ENCODE results near the gene TPH2.
A peak's percentile ranks its signal among the peaks of the same experiment; 100 is the strongest.

TPH2 gene

DNA sequence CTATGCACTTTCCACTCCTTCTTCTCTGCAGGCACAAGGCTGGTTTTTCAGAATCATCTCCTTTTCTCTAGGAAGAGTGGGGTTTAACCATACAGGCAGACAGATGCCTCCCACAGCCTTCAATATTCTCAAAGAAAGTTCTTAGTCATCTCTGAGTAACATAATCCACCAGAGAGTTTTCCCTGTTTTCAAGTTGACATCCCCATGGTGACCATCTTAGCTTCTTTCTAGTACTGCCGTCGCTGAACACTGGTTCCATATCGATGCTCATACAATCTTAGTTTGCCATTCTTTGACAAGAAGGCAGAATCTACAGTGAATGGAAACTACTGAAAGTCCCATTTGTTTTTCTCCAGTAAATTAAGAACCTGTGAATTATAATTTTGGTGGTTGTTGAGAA, 28.6 kb downstream of the TPH2 start:
- DNase-seq: no peak

DNA sequence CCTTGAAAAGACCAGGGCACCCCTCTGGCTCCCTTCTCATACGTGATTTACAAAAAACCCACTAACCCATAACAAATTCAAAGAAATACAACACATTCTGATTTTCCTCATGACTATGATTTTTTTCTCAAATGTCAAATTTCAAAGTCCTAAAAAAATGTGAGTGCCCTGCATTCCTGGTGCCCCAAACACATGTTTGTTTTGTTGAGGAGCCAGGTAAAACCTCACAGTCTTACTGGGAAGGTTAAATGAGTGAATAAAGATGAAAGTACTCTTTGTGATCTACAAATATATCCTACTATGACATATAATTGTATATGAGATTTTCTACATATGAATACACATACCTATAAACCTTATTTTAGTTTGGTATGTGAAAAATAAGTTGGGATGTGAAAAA, 30.7 kb downstream of the TPH2 start:
- DNase-seq: no peak

DNA sequence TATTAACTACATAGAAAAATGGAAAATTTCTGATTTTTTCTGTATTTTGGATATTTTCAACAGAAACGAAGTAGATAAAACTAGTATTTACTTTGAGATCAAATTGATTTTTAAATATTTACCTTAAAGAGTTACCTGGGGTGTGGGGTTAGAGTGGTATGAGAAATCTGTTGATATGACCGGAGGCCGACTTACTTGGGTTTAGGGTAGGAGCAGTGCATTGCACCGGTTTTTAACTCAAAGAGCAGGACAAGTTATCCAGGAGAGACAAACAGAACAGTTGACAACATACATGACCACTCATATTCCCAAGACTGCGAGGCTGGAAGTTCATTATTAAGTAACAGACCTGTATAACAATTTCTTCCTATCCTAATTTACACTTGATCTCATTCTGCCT, 31.4 kb downstream of the TPH2 start:
- DNase-seq: no peak

DNA sequence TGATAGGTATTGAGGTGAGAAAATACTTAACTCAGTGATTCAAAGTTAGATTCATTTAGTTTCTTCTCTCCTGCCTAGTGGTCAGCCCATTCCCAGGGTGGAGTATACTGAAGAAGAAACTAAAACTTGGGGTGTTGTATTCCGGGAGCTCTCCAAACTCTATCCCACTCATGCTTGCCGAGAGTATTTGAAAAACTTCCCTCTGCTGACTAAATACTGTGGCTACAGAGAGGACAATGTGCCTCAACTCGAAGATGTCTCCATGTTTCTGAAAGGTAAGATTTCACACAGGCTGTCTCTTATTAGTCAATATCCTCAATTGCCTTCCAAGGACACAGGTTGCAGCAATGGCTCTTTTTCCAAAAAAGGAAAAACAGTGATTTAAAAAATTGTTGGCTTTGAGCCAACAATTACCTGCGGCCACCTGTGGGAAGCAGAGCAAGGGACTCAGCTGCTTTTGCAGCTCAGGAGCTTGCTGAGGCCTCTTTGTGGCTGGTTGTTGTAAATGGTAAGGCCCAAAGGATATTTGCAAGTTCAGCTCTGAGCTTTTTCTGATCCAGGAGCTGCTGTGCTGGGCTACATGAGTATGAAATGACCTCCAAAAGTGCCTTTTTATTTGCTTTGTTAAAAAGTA, 33.9 kb downstream of the TPH2 start:
- peak; percentile 50 for DNase-seq

DNA sequence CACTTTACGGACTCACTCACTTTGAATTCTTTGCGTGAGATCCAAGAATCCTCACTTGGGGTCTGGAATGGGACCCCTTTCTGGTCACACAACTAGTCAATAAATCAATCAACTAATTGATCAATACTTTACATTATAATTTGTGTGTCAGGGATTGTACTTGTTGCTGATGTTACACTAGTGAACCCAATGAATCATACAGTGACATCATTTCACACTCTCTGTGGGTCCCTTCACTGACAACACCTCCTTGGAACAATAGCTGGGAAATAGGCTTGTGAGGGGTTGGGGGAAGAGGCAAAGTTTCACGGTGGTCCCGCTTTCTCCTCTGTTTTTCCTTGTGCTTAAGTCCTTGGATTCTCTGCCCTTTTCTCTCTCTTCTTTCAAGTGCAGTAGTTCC, 35.0 kb downstream of the TPH2 start:
- DNase-seq: no peak

DNA sequence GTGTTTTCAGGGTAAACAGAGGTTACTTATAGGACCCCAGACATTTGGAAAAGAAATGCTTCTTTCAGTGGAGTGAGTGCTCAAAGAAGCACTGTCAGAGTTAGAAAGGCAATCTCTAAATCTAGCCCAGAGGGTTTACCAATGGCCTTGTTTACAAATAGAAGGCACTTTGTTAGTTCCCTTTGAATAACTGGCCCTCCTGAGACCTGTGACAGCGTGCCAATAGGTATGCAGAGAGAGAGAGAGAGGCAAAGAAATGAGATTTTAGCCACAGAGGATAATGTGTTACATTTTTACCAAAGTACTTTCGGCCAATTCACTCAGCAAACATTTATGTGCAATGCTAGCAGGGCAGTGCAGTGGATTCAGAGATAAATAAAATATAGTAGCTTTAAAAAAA, 41.9 kb downstream of the TPH2 start:
- no peak for DNase-seq

DNA sequence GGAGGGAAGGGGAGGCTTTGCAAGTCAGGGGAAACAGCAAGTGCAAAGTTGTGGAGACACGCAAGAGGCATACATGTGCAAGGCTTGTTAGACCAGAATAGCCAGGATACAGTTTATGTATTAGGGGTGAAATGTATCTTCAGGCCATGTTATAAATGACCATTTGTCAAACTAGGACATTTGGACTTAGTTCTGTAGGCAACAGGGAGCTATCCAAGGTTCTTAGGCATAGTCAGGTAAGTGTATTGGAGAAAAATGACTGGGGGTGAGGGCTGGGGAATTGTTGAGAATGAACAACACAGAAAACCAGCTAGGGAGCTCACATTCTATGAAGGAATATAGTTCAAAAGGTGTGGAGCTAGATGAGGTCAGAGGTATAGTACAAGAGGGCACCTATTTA, 42.5 kb downstream of the TPH2 start:
- no peak for DNase-seq

DNA sequence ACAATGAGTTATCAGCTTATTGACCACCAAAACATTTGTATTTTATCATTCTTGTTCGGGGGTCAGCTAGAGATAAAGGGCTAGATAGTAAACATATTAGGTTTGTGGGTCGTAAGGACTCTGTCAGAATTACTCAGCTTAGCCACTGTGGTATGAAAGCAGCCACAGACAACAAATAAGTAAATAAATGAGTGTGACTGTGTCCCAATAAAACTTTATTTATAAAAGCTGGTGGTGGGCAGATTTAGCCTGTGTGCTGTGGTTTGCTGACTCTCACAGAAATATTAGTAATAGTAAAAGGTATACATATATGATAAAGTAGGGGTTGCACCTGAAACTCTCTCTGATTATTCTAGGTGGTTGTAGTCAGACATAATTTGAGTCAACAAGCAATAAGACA, 56.1 kb downstream of the TPH2 start:
- DNase-seq: no peak

DNA sequence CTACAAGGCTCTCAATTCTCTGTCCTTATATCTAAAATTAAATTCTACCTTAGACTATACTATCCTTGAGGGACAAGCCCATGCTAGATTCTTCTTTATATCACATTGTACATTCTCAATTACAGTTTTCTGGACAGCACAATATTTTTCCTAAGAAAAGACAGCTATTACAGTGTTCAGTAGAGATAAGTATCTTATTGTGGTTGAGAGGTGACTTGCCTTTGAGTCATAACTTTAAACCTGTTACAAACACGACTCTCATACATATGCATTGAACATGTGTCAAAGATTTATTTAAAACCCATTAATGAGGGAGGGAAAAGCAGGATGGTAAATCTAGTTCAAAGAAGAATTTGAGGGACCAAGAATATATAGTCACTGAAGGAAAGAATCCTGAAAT, 61.1 kb downstream of the TPH2 start:
- no peak for DNase-seq

DNA sequence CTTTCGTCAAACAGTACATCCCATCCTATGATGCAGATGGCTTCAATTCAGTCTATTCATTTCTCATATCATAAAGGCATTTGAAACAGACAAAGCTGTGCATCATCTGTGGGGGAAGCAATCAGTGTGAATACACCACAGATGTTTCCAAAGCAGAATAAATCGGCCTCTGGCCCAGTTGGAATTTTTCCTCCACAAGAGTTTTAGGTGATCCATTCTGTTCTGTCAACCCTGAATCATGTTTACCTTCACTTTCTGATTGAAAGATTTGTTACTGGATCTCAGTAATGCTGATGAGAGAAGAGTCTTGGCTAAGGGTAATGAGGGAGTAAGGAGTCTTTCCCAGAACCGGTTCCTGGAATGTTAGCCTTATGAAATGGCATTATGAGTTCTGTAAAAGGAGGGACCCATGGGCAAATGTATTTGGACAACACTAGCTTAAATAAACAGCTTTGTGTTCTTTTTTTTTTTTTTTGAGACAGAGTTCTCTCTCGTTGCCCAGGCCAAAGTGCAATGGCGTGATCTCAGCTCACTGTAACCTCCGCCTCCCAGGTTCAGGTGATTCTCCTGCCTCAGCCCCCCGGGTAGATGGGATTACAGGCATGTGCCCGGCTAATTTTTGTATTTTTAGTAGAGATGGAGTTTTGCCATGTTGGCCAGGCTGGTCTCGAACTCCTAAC, 62.5 kb downstream of the TPH2 start:
- DNase-seq: no peak

DNA sequence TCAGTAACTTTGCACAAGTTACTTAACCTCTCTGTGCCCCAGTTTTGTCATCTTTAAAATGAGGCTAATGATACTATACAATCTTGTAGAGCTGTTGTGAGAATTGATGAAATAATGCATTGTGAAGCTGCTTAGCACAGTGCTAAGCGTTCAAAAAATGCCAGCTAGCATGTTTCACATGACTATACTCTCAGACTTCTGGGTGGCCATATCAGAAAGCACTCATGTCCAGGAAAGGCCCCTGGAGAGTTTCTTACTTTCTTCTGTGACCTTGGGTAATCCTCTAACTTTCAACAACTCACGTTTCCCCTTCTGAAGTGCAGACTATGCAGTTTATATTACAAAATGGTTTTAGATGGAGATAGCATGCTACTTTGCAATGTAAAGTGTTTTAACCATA, 68.1 kb downstream of the TPH2 start:
- no peak for DNase-seq

DNA sequence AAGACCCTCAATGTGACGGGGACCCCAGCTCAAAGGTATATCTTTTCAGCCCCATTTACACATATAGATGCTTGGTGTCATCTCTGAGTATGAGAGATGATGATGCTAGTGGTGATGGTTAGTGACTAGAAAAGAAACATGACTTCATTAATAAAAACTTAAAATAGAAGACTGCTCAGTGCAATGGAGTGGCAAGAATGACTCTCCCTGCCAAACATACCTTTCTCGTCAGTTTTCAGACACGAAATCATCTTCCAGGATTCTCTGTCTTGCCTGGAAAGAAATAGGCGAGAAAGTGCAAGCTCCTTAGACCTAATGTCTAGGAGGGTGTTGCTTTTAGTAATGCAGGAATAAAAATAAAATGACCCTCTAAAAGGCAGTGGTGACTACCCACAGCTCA, 71.7 kb downstream of the TPH2 start:
- no peak for DNase-seq

DNA sequence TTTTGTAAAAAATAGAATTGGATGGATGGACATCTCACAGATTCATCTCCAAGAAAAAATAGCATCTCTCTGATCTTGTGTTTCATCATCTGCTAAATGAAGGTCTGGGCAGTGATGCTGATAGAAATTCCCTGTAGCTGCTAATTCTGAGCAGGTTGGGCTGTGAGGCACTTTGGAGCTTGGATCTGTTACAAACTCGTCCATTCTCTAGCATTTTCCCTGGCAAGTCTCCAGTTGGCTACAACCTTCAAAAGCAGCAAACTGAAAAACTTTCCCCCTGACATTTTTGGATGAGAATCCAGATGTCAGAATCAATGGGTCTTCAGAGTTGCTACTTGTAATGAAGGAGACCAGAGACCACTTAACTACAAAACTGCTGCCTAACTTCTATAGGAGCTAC, 72.7 kb downstream of the TPH2 start:
- peak; percentile 8 for DNase-seq

DNA sequence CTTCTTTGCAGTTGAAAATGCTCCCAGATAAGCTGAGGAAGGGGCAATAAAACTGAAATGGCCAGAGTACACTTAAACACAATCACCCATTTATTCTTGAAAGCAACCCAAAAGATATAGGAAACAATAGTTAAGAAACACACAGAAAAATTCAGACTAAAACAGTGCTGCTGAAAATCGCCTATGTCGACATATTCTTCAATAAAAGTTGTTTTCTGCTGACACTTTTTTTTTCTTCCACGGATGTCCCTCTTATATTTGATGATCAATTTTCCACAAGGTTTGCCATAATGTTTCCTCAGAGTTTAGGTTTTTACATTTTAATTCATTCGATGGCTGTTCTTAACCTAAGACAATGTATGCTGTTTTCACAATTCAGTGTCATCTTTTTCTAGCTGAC, 74.2 kb downstream of the TPH2 start:
- no peak for DNase-seq

DNA sequence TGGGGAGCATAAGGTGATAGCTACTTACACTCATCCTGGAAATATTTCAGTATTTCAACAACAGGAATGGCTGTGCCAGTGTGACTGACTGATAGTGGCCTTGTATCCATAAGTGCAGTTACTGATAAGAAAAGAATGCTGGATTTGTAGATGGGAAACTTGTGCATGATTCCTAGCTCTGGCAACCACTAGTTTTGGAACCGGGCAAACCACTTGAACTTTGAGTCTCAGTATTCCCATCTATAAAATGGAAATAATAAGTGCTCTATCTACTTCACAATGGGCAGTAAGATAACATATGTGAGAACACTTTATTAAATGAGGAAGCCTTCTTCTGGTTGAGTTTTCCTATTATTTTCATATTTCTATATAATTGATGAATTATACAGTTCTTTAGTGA, 77.2 kb downstream of the TPH2 start:
- no peak for DNase-seq

DNA sequence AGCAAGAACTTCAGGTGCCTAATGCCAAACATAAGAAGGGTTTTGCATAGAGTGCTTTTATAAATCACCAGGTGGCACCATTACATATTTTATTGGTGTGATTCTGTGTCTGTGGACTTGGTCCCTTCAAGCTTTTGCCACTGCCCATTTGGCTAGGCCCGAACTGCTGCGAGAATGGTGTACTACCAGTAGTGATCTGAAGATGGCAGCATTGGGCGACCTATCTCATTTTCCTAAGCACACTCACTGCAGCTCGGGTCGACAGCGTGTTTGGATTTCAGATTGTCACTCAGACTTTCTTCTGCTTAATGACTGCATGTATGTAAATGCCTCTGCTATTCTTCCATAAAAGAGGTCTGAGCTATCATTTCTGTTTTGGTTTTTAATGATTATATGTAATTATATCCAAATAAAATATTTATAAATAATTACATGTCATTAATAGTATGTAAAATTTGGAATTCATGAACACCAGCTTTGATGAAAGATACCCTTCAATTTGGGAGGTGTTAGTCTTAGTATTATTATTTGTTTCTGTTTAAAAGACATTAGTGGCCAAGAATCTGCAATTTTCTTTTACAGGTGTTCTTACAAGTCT, 78.5 kb downstream of the TPH2 start:
- DNase-seq: peak; percentile 81

DNA sequence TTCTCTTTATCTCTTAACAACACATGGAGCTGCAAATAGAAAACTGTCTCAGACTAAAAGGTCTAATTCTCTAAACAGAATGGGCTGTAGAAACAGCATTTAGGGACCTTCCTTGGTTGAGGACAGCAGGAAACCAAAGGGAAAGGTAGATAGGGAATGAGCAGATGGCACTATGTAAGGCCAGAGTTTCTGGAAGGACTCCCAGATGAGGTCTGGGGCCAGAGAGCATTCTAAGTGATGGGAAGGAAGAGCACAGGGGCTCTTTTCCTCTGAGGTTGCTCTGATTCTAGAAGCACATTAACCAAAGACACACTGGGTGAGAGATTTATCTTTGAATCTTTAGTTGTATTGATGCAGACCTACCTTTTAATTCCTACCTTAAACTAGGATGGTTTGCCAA, 79.4 kb downstream of the TPH2 start:
- DNase-seq: no peak

DNA sequence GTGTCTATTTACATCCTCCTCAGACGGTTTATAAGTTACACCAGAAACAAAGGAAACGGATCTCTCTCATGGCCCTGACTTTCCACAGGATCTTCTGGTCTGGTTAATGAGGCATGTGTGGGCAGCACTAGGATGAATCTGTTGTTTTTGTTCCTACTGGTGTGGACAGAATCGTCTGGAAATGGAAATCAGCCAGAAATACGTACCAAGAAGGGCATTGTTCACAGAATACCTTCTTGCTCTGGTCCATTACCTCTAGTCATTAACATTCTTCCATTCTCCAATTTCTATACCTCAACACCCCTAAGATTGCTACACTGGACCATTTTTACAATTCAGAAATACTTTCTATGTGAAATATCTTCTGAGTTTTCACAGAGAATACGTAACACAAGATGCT, 86.0 kb downstream of the TPH2 start:
- no peak for DNase-seq

DNA sequence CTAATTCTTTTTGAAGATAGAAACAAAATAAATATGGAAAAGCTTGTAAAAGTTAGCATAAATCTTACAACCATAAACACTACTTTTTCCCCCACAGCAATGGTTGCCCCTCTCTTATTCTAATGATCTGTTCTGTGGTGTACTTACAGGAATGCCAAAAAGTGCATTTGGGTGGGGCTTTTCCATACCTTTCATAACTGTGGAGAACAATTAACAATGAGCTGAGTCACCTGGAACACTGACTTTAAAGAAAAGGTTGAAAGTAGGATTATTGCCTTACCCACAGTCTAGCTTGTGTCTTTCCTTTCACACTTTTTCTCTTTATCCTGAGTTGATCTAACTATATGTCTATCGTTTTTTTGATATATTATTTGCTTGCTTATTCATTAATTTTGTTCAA, 86.9 kb downstream of the TPH2 start:
- DNase-seq: no peak

DNA sequence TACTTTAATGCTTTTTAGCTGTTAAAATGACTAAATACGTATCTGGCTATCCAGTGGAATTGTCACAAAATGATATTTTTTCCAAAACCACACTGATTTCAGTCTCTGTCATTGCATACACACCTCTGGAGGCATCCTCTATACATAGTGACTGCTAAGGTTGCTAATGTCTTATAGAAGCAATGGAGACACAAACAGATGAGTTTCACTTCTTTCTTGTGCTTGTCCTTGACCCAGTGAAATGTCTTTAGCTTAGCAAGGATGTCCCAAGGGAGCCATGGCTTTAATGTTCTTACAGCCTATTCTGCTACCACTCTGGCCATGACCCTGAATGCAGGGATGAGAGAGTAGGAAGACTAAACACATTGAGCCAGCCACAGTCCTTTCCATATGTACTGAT, 90.3 kb downstream of the TPH2 start:
- DNase-seq: no peak

DNA sequence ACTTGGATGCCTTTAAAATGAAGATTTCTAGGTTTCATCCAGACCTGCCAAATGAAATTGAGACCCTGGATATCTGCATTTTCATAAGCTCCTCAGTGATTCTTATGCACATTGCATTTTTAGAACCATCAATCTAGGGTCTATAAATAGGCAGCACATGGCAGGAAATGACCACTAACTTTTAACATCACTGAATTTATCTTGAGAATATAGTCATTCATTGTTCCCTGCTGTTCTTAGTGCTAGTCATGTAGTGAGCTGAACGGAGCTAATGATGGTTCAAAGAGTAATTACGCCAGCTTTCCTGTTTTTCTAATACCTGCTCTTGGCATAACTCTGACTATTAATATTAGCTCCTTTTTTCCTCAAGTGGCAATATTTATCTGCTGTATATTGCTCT, 91.6 kb downstream of the TPH2 start:
- no peak for DNase-seq

DNA sequence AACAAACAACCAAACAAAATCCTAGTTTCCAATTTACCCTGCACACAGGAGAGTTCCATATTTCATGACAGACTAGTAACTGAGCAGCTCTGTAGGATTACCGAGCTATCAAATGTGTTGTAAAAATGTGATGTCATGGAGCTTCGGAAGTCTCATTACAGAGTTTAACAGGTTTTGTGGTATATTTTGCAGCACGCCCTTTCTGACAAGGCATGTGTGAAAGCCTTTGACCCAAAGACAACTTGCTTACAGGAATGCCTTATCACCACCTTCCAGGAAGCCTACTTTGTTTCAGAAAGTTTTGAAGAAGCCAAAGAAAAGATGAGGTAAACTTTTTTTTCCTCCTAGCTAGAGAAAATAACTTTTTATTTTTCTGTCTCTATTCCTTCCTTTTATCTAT, 92.4 kb downstream of the TPH2 start:
- no peak for DNase-seq

DNA sequence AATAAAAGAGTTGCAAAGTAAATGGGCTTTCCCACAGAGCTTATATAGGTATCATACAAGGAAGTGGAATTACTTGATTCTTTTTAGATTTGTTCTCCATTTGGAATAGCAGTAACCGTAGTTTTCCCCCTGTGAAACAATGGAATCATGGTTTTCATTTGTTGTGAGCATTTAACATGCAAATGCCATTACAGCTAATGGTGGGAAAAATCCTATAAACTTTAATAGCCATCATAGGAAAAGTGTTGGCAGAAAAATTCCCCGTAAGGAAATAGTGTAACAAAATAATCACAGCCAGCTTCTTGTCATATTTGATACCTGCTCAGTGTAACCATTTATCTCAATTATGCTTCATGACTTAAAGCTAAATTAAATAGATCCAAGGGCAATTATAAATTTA, 95.3 kb downstream of the TPH2 start:
- DNase-seq: no peak

DNA sequence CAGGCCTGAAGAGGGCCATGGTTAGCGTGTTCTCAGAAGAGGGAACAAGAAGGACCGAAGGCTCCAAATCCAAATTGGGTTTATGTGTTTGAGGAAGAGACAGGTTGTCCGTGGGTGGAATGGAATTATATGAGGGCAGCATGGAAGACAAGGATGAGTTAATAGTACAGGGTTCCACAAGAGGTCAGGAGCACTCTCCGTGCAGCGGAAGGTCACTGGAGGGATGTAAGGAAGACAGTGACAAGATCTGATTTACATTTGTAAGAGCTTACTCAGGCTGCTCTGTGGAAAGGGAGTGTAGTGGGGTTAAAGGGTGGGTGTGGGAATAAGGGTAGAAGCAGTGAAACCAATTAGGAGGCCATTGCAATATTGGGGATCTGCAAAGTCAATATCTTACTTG, 97.0 kb downstream of the TPH2 start:
- DNase-seq: no peak

DNA sequence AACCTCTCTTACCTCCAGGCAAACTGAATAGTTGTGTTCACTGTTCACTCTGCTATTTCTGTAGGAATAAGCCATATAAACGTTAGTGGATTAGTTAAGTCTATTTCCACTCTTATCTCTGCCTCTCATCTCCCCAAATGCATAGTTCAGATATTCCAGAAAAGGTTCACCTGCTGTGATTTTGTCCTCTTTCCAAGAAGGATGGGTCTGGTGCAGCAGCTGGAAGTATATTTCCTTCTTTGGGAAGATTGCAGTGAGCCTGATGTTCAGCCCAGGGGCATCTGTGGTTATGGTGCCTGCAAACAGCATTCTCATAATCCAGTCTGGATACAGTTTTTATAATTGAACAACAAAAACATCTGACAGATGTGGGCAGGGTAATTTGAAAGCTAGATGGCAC, 97.7 kb downstream of the TPH2 start:
- DNase-seq: no peak
